ENCODE data around the gene CNTD1. TPM values are rescaled to one million over a fixed set of nuclear protein-coding genes. Genes with fewer than 3 reads are reported as not detected.

Gene CNTD1
- total RNA-seq, 1 experiment from 2014 or later: not detected

DNA sequence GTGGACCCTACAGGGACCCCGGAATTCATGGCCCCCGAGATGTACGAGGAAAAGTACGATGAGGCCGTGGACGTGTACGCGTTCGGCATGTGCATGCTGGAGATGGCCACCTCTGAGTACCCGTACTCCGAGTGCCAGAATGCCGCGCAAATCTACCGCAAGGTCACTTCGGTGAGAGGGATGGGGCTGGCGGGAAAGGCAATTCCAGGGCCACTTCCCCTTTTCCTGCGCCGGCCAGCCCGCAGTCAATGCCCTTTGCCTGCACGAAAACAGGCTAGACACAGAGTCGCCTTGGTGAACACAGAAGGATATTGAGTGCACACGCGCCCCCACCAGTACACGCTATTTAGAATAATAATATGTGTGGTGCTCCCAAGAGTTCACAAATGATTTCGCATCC is 14.3 kb upstream of the CNTD1 start:
- ChIA-PET POLR2A (ENCODE audit: unreplicated experiment) (no interaction called here), CTCF (no interaction called here)
- TF ChIP-seq EZH2 (IDR thresholded peaks at IDR 0.05; ENCODE audit: low read depth): no peak
- TF ChIP-seq, protein P1, sequence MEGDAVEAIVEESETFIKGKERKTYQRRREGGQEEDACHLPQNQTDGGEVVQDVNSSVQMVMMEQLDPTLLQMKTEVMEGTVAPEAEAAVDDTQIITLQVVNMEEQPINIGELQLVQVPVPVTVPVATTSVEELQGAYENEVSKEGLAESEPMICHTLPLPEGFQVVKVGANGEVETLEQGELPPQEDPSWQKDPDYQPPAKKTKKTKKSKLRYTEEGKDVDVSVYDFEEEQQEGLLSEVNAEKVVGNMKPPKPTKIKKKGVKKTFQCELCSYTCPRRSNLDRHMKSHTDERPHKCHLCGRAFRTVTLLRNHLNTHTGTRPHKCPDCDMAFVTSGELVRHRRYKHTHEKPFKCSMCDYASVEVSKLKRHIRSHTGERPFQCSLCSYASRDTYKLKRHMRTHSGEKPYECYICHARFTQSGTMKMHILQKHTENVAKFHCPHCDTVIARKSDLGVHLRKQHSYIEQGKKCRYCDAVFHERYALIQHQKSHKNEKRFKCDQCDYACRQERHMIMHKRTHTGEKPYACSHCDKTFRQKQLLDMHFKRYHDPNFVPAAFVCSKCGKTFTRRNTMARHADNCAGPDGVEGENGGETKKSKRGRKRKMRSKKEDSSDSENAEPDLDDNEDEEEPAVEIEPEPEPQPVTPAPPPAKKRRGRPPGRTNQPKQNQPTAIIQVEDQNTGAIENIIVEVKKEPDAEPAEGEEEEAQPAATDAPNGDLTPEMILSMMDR (conservative IDR thresholded peaks at IDR 0.05): no peak
- Histone ChIP-seq H3K27me3 (ENCODE audit: insufficient read depth, low read depth) (no peaks in the 10 kb centered on the region), H2AFZ (no peak overlapping the region), H3F3A (ENCODE audit: insufficient read depth, low read depth) (peaks cover 11% of the 10 kb centered on the region), H4K20me1 (ENCODE audit: insufficient read depth) (no peaks in the 10 kb centered on the region), H3K36me3 (ENCODE audit: low read depth) (peaks cover 4% of the 10 kb centered on the region; the same call in 1 of the 2 replicates), H3K9me2 (ENCODE audit: insufficient read depth) (no peaks in the 10 kb centered on the region), H3K4me2 (no peak overlapping the region), H3K9me3 (ENCODE audit: insufficient read depth, low read depth) (no peaks in the 10 kb centered on the region), H3K4me3 (no peak overlapping the region), H3K4me1 (replicated peaks; ENCODE audit: insufficient read depth) (peaks cover 30% of the 10 kb centered on the region), H3K27ac (no peak overlapping the region), H3K79me2 (ENCODE audit: low read depth) (no peaks in the 10 kb centered on the region)
- no TSS peak for BruUV-seq (replicated peaks)
- no peak for DNase-seq
- intact Hi-C loops (cut with micrococcal nuclease; ENCODE audit: unreplicated experiment): no loop called here

DNA sequence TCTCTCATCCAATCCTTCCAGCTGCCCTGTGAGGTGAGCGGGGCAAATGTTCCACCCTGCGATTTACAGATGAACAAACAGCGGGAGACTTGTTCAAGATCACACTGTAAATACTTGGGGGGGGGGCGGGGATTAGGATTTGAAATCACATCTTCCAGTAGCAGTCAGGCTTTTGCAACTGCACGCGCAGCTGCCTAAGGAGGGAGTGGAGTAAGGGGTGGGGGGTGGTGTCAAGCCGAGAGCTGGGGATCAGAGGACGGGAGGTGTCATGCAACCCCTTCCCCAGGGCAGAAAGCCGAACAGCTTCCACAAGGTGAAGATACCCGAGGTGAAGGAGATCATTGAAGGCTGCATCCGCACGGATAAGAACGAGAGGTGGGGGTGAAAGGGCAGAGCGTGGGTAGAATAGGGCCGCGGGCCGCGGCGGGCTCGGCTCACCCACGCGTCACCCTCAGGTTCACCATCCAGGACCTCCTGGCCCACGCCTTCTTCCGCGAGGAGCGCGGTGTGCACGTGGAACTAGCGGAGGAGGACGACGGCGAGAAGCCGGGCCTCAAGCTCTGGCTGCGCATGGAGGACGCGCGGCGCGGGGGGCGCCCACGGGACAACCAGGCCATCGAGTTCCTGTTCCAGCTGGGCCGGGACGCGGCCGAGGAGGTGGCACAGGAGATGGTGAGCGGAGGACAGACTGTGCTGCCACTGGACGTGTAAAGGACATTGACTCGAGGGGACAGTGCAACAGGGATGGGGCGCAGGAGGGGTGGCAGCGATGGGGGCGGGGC is 13.7 kb upstream of the CNTD1 start:
- TF ChIP-seq EZH2 (IDR thresholded peaks at IDR 0.05; ENCODE audit: low read depth): no peak
- TF ChIP-seq, protein P1 (conservative IDR thresholded peaks at IDR 0.05): no peak
- Histone ChIP-seq H3K4me2 (no peak overlapping the region), H3K9me2 (ENCODE audit: insufficient read depth) (no peaks in the 10 kb centered on the region), H2AFZ (no peak overlapping the region), H3K27ac (no peak overlapping the region), H3K36me3 (ENCODE audit: low read depth) (no peaks in the 10 kb centered on the region), H3K4me1 (replicated peaks; ENCODE audit: insufficient read depth) (peaks cover 30% of the 10 kb centered on the region), H3K79me2 (ENCODE audit: low read depth) (no peaks in the 10 kb centered on the region), H3F3A (ENCODE audit: insufficient read depth, low read depth) (peaks cover 11% of the 10 kb centered on the region), H3K9me3 (ENCODE audit: insufficient read depth, low read depth) (no peaks in the 10 kb centered on the region), H3K27me3 (ENCODE audit: insufficient read depth, low read depth) (no peaks in the 10 kb centered on the region), H4K20me1 (ENCODE audit: insufficient read depth) (no peaks in the 10 kb centered on the region), H3K4me3 (no peak overlapping the region)
- ChIA-PET CTCF (no interaction called here), POLR2A (ENCODE audit: unreplicated experiment) (interaction anchor here (1.0 kb wide), 1 partner anchor 93 kb away, joined by 4 read pairs; no protein-coding TSS in a partner anchor)
- DNase-seq: no peak
- intact Hi-C loops (cut with micrococcal nuclease; ENCODE audit: unreplicated experiment): no loop called here
- no TSS peak for BruUV-seq (replicated peaks)

DNA sequence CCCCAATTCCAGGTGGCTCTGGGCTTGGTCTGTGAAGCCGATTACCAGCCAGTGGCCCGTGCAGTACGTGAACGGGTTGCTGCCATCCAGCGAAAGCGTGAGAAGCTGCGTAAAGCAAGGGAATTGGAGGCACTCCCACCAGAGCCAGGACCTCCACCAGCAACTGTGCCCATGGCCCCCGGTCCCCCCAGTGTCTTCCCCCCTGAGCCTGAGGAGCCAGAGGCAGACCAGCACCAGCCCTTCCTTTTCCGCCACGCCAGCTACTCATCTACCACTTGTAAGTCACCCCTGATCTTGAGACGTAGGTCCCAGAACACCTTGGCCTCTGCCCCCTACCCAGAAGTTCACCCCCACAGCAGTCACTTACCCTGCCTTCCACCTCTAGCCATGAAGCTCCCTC is 11.4 kb upstream of the CNTD1 start:
- Histone ChIP-seq H3K9me3 (ENCODE audit: insufficient read depth, low read depth) (no peaks in the 10 kb centered on the region), H3K79me2 (ENCODE audit: low read depth) (no peaks in the 10 kb centered on the region), H3K9me2 (ENCODE audit: insufficient read depth) (no peaks in the 10 kb centered on the region), H3K27me3 (ENCODE audit: insufficient read depth, low read depth) (no peaks in the 10 kb centered on the region), H3K4me3 (no peak overlapping the region), H3K27ac (no peak overlapping the region), H3K4me1 (replicated peaks; ENCODE audit: insufficient read depth) (peaks cover 21% of the 10 kb centered on the region), H4K20me1 (ENCODE audit: insufficient read depth) (no peaks in the 10 kb centered on the region), H2AFZ (no peak overlapping the region), H3F3A (ENCODE audit: insufficient read depth, low read depth) (peaks cover 22% of the 10 kb centered on the region), H3K4me2 (no peak overlapping the region), H3K36me3 (ENCODE audit: low read depth) (no peaks in the 10 kb centered on the region)
- DNase-seq: no peak
- no TSS peak for BruUV-seq (replicated peaks)
- intact Hi-C loops (cut with micrococcal nuclease; ENCODE audit: unreplicated experiment): no loop called here
- ChIA-PET CTCF (no interaction called here), POLR2A (ENCODE audit: unreplicated experiment) (interaction anchor here (0.6 kb wide), 1 partner anchor 14 kb away, joined by 4 read pairs; the partner anchor contains the start of gene VPS25)
- TF ChIP-seq, protein P1 (conservative IDR thresholded peaks at IDR 0.05): no peak
- no peak for TF ChIP-seq EZH2 (IDR thresholded peaks at IDR 0.05; ENCODE audit: low read depth)

All from PC-9 (cell line).